ENCODE data around the gene TECPR2. TPM values are rescaled to one million over a fixed set of nuclear protein-coding genes. Genes with fewer than 3 reads are reported as not detected.
A peak's percentile ranks its signal among the peaks of the same experiment; 100 is the strongest.

TECPR2 gene
- total and polyA plus RNA-seq, 2 of the 13 experiments (the other 11 are each of a cell fraction or from before 2014, with no cell fraction given): 3.5 to 5.7 TPM

DNA sequence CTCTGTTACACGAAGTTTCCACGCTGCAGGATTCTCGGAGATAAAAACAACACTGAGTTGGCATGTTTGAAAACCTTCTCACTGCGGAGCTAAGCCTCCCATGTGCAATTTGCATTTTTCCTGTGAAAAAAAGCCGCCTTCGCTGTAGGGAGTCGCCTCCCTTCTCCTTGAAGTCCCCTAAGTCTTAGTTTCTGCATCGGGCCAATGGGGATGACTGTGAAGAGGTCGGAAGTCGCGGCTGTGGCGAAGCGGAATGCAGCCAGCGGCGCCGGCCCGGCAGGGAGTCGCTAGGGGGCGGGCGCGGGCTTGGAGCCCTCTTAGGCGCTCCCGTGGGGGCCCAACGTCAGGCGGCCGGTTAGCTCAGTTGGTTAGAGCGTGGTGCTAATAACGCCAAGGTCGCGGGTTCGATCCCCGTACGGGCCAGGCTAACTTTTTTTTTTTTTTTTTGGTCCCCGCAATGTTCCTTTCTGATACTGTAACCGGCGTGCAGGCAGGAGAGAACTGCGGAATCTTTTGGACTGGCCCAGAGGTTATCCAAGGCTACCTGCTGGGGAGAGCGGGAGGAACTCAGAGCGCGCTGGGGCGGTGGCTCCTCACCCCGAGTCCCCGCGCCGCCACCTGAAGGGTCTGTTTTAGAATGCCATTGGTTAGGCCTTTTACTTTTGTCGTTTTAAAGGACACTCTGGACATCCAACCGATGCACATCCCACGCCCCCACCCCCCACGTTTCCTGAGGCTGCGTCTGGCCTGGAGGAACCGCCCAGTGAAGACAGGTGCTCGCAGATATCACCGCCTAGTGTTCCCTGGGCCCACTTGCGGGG lies 45.8 kb upstream of the TECPR2 start (continued):
- TF ChIP-seq, protein P1, sequence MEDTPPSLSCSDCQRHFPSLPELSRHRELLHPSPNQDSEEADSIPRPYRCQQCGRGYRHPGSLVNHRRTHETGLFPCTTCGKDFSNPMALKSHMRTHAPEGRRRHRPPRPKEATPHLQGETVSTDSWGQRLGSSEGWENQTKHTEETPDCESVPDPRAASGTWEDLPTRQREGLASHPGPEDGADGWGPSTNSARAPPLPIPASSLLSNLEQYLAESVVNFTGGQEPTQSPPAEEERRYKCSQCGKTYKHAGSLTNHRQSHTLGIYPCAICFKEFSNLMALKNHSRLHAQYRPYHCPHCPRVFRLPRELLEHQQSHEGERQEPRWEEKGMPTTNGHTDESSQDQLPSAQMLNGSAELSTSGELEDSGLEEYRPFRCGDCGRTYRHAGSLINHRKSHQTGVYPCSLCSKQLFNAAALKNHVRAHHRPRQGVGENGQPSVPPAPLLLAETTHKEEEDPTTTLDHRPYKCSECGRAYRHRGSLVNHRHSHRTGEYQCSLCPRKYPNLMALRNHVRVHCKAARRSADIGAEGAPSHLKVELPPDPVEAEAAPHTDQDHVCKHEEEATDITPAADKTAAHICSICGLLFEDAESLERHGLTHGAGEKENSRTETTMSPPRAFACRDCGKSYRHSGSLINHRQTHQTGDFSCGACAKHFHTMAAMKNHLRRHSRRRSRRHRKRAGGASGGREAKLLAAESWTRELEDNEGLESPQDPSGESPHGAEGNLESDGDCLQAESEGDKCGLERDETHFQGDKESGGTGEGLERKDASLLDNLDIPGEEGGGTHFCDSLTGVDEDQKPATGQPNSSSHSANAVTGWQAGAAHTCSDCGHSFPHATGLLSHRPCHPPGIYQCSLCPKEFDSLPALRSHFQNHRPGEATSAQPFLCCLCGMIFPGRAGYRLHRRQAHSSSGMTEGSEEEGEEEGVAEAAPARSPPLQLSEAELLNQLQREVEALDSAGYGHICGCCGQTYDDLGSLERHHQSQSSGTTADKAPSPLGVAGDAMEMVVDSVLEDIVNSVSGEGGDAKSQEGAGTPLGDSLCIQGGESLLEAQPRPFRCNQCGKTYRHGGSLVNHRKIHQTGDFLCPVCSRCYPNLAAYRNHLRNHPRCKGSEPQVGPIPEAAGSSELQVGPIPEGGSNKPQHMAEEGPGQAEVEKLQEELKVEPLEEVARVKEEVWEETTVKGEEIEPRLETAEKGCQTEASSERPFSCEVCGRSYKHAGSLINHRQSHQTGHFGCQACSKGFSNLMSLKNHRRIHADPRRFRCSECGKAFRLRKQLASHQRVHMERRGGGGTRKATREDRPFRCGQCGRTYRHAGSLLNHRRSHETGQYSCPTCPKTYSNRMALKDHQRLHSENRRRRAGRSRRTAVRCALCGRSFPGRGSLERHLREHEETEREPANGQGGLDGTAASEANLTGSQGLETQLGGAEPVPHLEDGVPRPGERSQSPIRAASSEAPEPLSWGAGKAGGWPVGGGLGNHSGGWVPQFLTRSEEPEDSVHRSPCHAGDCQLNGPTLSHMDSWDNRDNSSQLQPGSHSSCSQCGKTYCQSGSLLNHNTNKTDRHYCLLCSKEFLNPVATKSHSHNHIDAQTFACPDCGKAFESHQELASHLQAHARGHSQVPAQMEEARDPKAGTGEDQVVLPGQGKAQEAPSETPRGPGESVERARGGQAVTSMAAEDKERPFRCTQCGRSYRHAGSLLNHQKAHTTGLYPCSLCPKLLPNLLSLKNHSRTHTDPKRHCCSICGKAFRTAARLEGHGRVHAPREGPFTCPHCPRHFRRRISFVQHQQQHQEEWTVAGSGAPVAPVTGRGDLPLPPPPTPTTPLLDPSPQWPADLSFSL (CRISPR knock-in tag; IDR thresholded peaks at IDR 0.05): no peak; the same call in 1 of the 2 replicates
- TF ChIP-seq GLI4 (CRISPR knock-in tag; IDR thresholded peaks at IDR 0.05; ENCODE audit: borderline replicate concordance) (no peak), ZNF12 (CRISPR knock-in tag; IDR thresholded peaks at IDR 0.05) (0 out of 2 replicates have a peak, but pooled peaks have one; percentile 38), HMG20A (CRISPR knock-in tag; IDR thresholded peaks at IDR 0.05; ENCODE audit: borderline replicate concordance) (no peak), ARNT2 (CRISPR knock-in tag; IDR thresholded peaks at IDR 0.05; ENCODE audit: low read depth) (peak; percentile 30; the same call in 1 of the 2 replicates), CSRNP2 (CRISPR knock-in tag; conservative IDR thresholded peaks at IDR 0.05; ENCODE audit: low read depth) (no peak), SALL1 (CRISPR knock-in tag; IDR thresholded peaks at IDR 0.05) (peak; percentile 23; the same call in 1 of the 2 replicates), RNF2 (conservative IDR thresholded peaks at IDR 0.05; ENCODE audit: low read depth) (no peak), EHMT2 (IDR thresholded peaks at IDR 0.05; ENCODE audit: borderline replicate concordance, low read depth, low read length) (no peak), NR3C1 (CRISPR knock-in tag; IDR thresholded peaks at IDR 0.05) (no peak), GABPA (IDR thresholded peaks at IDR 0.05; ENCODE audit: low read depth, low read length) (no peak), GABPA (CRISPR knock-in tag; IDR thresholded peaks at IDR 0.05; ENCODE audit: low read depth) (peak; percentile 35; the same call in 1 of the 2 replicates), ZNF547 (CRISPR knock-in tag; IDR thresholded peaks at IDR 0.05) (peak; percentile 72; the same call in 1 of the 2 replicates), DR1 (CRISPR knock-in tag; IDR thresholded peaks at IDR 0.05) (peak; percentile 35; the same call in 1 of the 2 replicates), AKAP8 (CRISPR knock-in tag; IDR thresholded peaks at IDR 0.05) (no peak), ZSCAN30 (CRISPR knock-in tag; IDR thresholded peaks at IDR 0.05) (0 out of 2 replicates have a peak, but pooled peaks have one; percentile 46), ZNF251 (CRISPR knock-in tag; IDR thresholded peaks at IDR 0.05) (no peak)
- TF ChIP-seq, protein P2, sequence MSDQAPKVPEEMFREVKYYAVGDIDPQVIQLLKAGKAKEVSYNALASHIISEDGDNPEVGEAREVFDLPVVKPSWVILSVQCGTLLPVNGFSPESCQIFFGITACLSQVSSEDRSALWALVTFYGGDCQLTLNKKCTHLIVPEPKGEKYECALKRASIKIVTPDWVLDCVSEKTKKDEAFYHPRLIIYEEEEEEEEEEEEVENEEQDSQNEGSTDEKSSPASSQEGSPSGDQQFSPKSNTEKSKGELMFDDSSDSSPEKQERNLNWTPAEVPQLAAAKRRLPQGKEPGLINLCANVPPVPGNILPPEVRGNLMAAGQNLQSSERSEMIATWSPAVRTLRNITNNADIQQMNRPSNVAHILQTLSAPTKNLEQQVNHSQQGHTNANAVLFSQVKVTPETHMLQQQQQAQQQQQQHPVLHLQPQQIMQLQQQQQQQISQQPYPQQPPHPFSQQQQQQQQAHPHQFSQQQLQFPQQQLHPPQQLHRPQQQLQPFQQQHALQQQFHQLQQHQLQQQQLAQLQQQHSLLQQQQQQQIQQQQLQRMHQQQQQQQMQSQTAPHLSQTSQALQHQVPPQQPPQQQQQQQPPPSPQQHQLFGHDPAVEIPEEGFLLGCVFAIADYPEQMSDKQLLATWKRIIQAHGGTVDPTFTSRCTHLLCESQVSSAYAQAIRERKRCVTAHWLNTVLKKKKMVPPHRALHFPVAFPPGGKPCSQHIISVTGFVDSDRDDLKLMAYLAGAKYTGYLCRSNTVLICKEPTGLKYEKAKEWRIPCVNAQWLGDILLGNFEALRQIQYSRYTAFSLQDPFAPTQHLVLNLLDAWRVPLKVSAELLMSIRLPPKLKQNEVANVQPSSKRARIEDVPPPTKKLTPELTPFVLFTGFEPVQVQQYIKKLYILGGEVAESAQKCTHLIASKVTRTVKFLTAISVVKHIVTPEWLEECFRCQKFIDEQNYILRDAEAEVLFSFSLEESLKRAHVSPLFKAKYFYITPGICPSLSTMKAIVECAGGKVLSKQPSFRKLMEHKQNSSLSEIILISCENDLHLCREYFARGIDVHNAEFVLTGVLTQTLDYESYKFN (CRISPR knock-in tag; conservative IDR thresholded peaks at IDR 0.05): no peak; the same call in none of the 2 replicates
